ENCODE data around the gene DNAH9.
A peak's percentile ranks its signal among the peaks of the same experiment; 100 is the strongest.

Gene DNAH9

GRCh38 chr17:11848330-11848729 is 250.1 kb downstream of the DNAH9 start:
- no peak for DNase-seq (ENCODE audit: low read depth, low spot score)

GRCh38 chr17:11852231-11852630 is 254.0 kb downstream of the DNAH9 start:
- DNase-seq (ENCODE audit: low read depth, low spot score): peak; percentile 23

- peak; percentile 36 for DNase-seq (ENCODE audit: low read depth, low spot score)
Measured at GRCh38 chr17:11852912-11853311, 254.6 kb downstream of the DNAH9 start.

- peak; percentile 87 for DNase-seq (ENCODE audit: low read depth, low spot score)
Measured at GRCh38 chr17:11853321-11854151, 255.3 kb downstream of the DNAH9 start.

GRCh38 chr17:11855306-11855705 is 257.0 kb downstream of the DNAH9 start:
- DNase-seq (ENCODE audit: low read depth, low spot score): no peak

GRCh38 chr17:11857006-11857405 is 258.7 kb downstream of the DNAH9 start:
- no peak for DNase-seq (ENCODE audit: low read depth, low spot score)

GRCh38 chr17:11869680-11870394 is 271.6 kb downstream of the DNAH9 start:
- DNase-seq (ENCODE audit: low read depth, low spot score): no peak

- DNase-seq (ENCODE audit: low read depth, low spot score): no peak
Measured at GRCh38 chr17:11871773-11872172, 273.5 kb downstream of the DNAH9 start.

- DNase-seq (ENCODE audit: low read depth, low spot score): no peak
Measured at GRCh38 chr17:11874756-11875155, 276.5 kb downstream of the DNAH9 start.

GRCh38 chr17:11880714-11881113 is 282.4 kb downstream of the DNAH9 start:
- DNase-seq (ENCODE audit: low read depth, low spot score): peak; percentile 73

- DNase-seq (ENCODE audit: low read depth, low spot score): no peak
Measured at GRCh38 chr17:11882716-11883115, 284.4 kb downstream of the DNAH9 start.

- no peak for DNase-seq (ENCODE audit: low read depth, low spot score)
Measured at GRCh38 chr17:11885051-11885450, 286.8 kb downstream of the DNAH9 start.

- DNase-seq (ENCODE audit: low read depth, low spot score): no peak
Measured at GRCh38 chr17:11889266-11889665, 291.0 kb downstream of the DNAH9 start.

GRCh38 chr17:11893862-11894261 is 295.6 kb downstream of the DNAH9 start:
- no peak for DNase-seq (ENCODE audit: low read depth, low spot score)

GRCh38 chr17:11896199-11896598 is 297.9 kb downstream of the DNAH9 start:
- DNase-seq (ENCODE audit: low read depth, low spot score): no peak

GRCh38 chr17:11898526-11899235 is 300.4 kb downstream of the DNAH9 start:
- peak; percentile 6 for DNase-seq (ENCODE audit: low read depth, low spot score)

- peak; percentile 35 for DNase-seq (ENCODE audit: low read depth, low spot score)
Measured at GRCh38 chr17:11899537-11899942, 301.3 kb downstream of the DNAH9 start.

GRCh38 chr17:11900041-11900476 is 301.8 kb downstream of the DNAH9 start:
- DNase-seq (ENCODE audit: low read depth, low spot score): no peak

- no peak for DNase-seq (ENCODE audit: low read depth, low spot score)
Measured at GRCh38 chr17:11900655-11901054, 302.4 kb downstream of the DNAH9 start.

GRCh38 chr17:11901931-11902330 is 303.7 kb downstream of the DNAH9 start:
- no peak for DNase-seq (ENCODE audit: low read depth, low spot score)

GRCh38 chr17:11908711-11909146 is 310.5 kb downstream of the DNAH9 start:
- DNase-seq (ENCODE audit: low read depth, low spot score): no peak

- no peak for DNase-seq (ENCODE audit: low read depth, low spot score)
Measured at GRCh38 chr17:11909348-11909747, 311.1 kb downstream of the DNAH9 start.

Measured in astrocyte of the hippocampus (primary cell).